Neural progenitor cell (in vitro differentiated cells): ENCODE measurements around the gene FEM1B. TPM values are rescaled to one million over a fixed set of nuclear protein-coding genes. Genes with fewer than 3 reads are reported as not detected.

ENCODE experiments used
- DNase-seq: peaks from one replicate; pipeline ENCODE4 v3.0.0-alpha.2; 2016; ENCODE audit warnings: low spot score
- H2AFZ ChIP-seq: fragments of 200-600 bp; sonication (generic); replicated peaks from 2 replicates; pipeline ENCODE4 v1.6.1; 2016; ENCODE audit warnings: antibody characterized with exemption
- H3F3A ChIP-seq: fragments of 200-600 bp; sonication (generic); 2 replicates; pipeline ENCODE4 v1.6.1; 2016; ENCODE audit warnings: antibody characterized with exemption, low read depth
- H3K27ac ChIP-seq: fragments of 200-600 bp; sonication (generic); 2 replicates; pipeline ENCODE4 v1.5.1; 2016; ENCODE audit warnings: mild to moderate bottlenecking
- H3K27me3 ChIP-seq: fragments of 200-600 bp; sonication (generic); 2 replicates; pipeline ENCODE4 v1.6.1; 2016; ENCODE audit warnings: mild to moderate bottlenecking, moderate library complexity
- H3K36me3 ChIP-seq: fragments of 200-600 bp; sonication (generic); 2 replicates; pipeline ENCODE4 v1.5.1; 2016
- H3K4me1 ChIP-seq: fragments of 200-600 bp; sonication (generic); 2 replicates; pipeline ENCODE4 v1.6.1; 2016; ENCODE audit warnings: mixed run types
- H3K4me2 ChIP-seq: fragments of 200-600 bp; sonication (generic); 2 replicates; pipeline ENCODE4 v1.6.1; 2016
- H3K4me3 ChIP-seq: fragments of 200-600 bp; sonication (generic); 2 replicates; pipeline ENCODE4 v1.5.1; 2016
- H3K79me2 ChIP-seq: fragments of 200-600 bp; sonication (generic); 2 replicates; pipeline ENCODE4 v1.6.1; 2016; ENCODE audit warnings: low read depth
- H3K9ac ChIP-seq: fragments of 200-600 bp; sonication (generic); 2 replicates; pipeline ENCODE4 v1.6.1; 2016
- H3K9me3 ChIP-seq: fragments of 200-600 bp; sonication (generic); 2 replicates; pipeline ENCODE4 v1.5.1; 2016; ENCODE audit warnings: low read depth
- H4K20me1 ChIP-seq: fragments of 200-600 bp; sonication (generic); 2 replicates; pipeline ENCODE4 v1.6.1; 2016; ENCODE audit warnings: low read depth
- H3K27ac Mint-ChIP-seq: 3 replicates; pipeline ENCODE4 v1.8.0; 2021; ENCODE audit warnings: mixed read lengths
- H3K27me3 Mint-ChIP-seq: 2 replicates; pipeline ENCODE4 v1.8.0; 2022; ENCODE audit warnings: low read depth, mild to moderate bottlenecking, inconsistent platforms, moderate library complexity, mixed read lengths; ENCODE audit not compliant: insufficient read depth
- H3K36me3 Mint-ChIP-seq: 3 replicates; pipeline ENCODE4 v1.8.0; 2021; ENCODE audit warnings: mixed read lengths
- H3K4me1 Mint-ChIP-seq: 3 replicates; pipeline ENCODE4 v1.8.0; 2021; ENCODE audit warnings: mixed read lengths
- H3K4me3 Mint-ChIP-seq: 3 replicates; pipeline ENCODE4 v1.8.0; 2021; ENCODE audit warnings: mild to moderate bottlenecking, moderate library complexity, mixed read lengths
- H3K9me3 Mint-ChIP-seq: 3 replicates; pipeline ENCODE4 v1.8.0; 2020; ENCODE audit warnings: mixed read lengths
- EZH2 ChIP-seq: fragments of 200-600 bp; sonication (generic); IDR thresholded peaks from 2 replicates; pipeline ENCODE4 v1.6.1; 2017; ENCODE audit warnings: antibody characterized with exemption, mild to moderate bottlenecking, moderate library complexity
- EZH2phosphoT487 ChIP-seq: fragments of 200-600 bp; sonication (generic); IDR thresholded peaks from 2 replicates; pipeline ENCODE4 v1.6.1; 2017; ENCODE audit warnings: antibody characterized with exemption
- total RNA-seq: library from RNA; depleted of rRNA; stranded (reverse); fragments of >200 nt; gene quantifications from 2 replicates; pipeline ENCODE4 v1.2.3, GENCODE V29; 2015; ENCODE audit warnings: low replicate concordance
- TF ChIP-seq, protein P1 (sequence below): fragments of 200-600 bp; sonication (generic); IDR thresholded peaks from 2 replicates; pipeline ENCODE4 v1.5.1; 2017; ENCODE audit warnings: antibody characterized with exemption, mild to moderate bottlenecking

FEM1B gene
- total RNA-seq, 1 donor from 2014 or later, result 80.0 TPM

DNA sequence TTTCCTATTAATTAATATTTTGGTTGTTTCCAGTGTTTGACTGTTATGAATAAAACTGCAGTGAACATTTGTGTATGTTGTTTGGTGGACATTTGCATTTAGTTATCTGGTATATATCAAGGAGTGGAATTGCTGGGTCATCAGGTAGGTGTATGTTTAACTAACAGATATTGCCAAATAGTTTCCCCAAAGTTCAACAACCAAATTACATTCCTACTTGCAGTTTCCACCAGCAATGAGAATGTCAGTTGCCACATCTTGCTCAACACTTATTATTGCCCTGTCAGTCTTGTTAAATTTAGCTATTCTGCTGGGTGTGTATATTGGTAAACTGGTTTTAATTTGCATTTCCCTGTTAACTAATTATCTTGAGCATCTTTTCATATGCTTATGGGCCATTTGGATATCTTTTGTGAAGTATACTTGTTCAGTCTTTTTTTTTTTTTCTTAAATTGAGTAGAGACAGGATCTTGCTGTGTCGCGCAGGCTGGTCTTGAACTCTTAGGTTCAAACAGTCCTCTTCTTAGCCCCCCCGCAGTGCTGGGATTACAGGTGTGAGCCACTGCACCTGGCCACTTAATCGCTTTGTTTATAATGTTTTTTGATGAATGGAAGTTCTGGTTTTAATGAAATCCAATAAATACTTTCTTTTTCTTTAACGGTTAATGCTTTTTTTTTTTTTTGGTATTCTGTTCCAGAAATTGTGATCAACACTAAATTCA, 7.9 kb downstream of the FEM1B start:
- Histone ChIP-seq H3K36me3 (peaks cover 12% of the 10 kb centered on the region), H3K27me3 (no peaks in the 10 kb centered on the region), H3K4me2 (no peak overlapping the region), H3K9me3 (no peaks in the 10 kb centered on the region), H3K4me3 (no peak overlapping the region), H4K20me1 (peaks cover 68% of the 10 kb centered on the region), H3K27ac (no peak overlapping the region), H3F3A (no peaks in the 10 kb centered on the region), H3K9ac (no peak overlapping the region), H3K79me2 (peaks cover 100% of the 10 kb centered on the region), H3K4me1 (peaks cover 5% of the 10 kb centered on the region), H2AFZ (no peak overlapping the region)
- H3K9me3 Mint-ChIP-seq, result peaks cover 7% of the 10 kb centered on the region
- H3K27me3 Mint-ChIP-seq, result peaks cover 2% of the 10 kb centered on the region
- no peak overlapping the region for H3K27ac Mint-ChIP-seq
- H3K4me3 Mint-ChIP-seq, result no peak overlapping the region
- TF ChIP-seq EZH2phosphoT487 (no peak), EZH2 (no peak)
- TF ChIP-seq, protein P1, sequence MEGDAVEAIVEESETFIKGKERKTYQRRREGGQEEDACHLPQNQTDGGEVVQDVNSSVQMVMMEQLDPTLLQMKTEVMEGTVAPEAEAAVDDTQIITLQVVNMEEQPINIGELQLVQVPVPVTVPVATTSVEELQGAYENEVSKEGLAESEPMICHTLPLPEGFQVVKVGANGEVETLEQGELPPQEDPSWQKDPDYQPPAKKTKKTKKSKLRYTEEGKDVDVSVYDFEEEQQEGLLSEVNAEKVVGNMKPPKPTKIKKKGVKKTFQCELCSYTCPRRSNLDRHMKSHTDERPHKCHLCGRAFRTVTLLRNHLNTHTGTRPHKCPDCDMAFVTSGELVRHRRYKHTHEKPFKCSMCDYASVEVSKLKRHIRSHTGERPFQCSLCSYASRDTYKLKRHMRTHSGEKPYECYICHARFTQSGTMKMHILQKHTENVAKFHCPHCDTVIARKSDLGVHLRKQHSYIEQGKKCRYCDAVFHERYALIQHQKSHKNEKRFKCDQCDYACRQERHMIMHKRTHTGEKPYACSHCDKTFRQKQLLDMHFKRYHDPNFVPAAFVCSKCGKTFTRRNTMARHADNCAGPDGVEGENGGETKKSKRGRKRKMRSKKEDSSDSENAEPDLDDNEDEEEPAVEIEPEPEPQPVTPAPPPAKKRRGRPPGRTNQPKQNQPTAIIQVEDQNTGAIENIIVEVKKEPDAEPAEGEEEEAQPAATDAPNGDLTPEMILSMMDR, result no peak
- H3K4me1 Mint-ChIP-seq, result peaks cover 20% of the 10 kb centered on the region
- DNase-seq, result no peak
- H3K36me3 Mint-ChIP-seq, result peaks cover 36% of the 10 kb centered on the region

GRCh38 chr15:68286256-68286655, 8.7 kb downstream of the FEM1B start:
- H3K36me3 Mint-ChIP-seq, result peaks cover 41% of the 10 kb centered on the region
- no peak overlapping the region for H3K4me3 Mint-ChIP-seq
- Histone ChIP-seq H2AFZ (no peak overlapping the region), H3K27me3 (no peaks in the 10 kb centered on the region), H3K4me1 (no peaks in the 10 kb centered on the region), H3K36me3 (peaks cover 12% of the 10 kb centered on the region), H3K4me2 (no peak overlapping the region), H3K79me2 (peaks cover 100% of the 10 kb centered on the region), H3K4me3 (no peak overlapping the region), H4K20me1 (peaks cover 66% of the 10 kb centered on the region), H3K9ac (no peak overlapping the region), H3K27ac (no peak overlapping the region), H3F3A (no peaks in the 10 kb centered on the region), H3K9me3 (no peaks in the 10 kb centered on the region)
- TF ChIP-seq, protein P1, result no peak
- TF ChIP-seq EZH2 (no peak), EZH2phosphoT487 (no peak)
- H3K4me1 Mint-ChIP-seq, result peaks cover 12% of the 10 kb centered on the region
- H3K9me3 Mint-ChIP-seq, result peaks cover 7% of the 10 kb centered on the region
- H3K27me3 Mint-ChIP-seq, result peaks cover 2% of the 10 kb centered on the region
- H3K27ac Mint-ChIP-seq, result no peak overlapping the region
- DNase-seq, result no peak

GRCh38 chr15:68289057-68289456, 11.5 kb downstream of the FEM1B start:
- Histone ChIP-seq H2AFZ (no peak overlapping the region), H4K20me1 (peaks cover 60% of the 10 kb centered on the region), H3K9ac (no peak overlapping the region), H3K79me2 (peaks cover 94% of the 10 kb centered on the region), H3K4me2 (no peak overlapping the region), H3F3A (no peaks in the 10 kb centered on the region), H3K27me3 (no peaks in the 10 kb centered on the region), H3K36me3 (peaks cover 23% of the 10 kb centered on the region), H3K4me3 (no peak overlapping the region), H3K9me3 (no peaks in the 10 kb centered on the region), H3K4me1 (no peaks in the 10 kb centered on the region), H3K27ac (no peak overlapping the region)
- Mint-ChIP-seq H3K27ac (no peak overlapping the region), H3K4me1 (peaks cover 2% of the 10 kb centered on the region), H3K27me3 (no peaks in the 10 kb centered on the region), H3K9me3 (peaks cover 7% of the 10 kb centered on the region), H3K36me3 (peaks cover 42% of the 10 kb centered on the region), H3K4me3 (no peak overlapping the region)
- DNase-seq, result no peak
- TF ChIP-seq EZH2phosphoT487 (no peak), EZH2 (no peak)
- TF ChIP-seq, protein P1, result no peak
